HEK293T (cell line): ENCODE data around the gene SLC27A3.
A peak's percentile ranks its signal among the peaks of the same experiment; 100 is the strongest.

ENCODE experiments used
- CTCF ChIA-PET: fragments of 350-600 bp; formaldehyde crosslinking; extraction: SDS; loops from one replicate; lab custom pipeline; 2021; ENCODE audit warnings: antibody characterized with exemption, inconsistent platforms; lab: Yijun Ruan, JAX
- POLR2A ChIA-PET: fragments of 350-600 bp; formaldehyde crosslinking; extraction: SDS; loops from one replicate; lab custom pipeline; 2020; ENCODE audit warnings: antibody characterized with exemption, inconsistent platforms; lab: Yijun Ruan, JAX
- DNase-seq: peaks from one replicate; pipeline ENCODE4 v3.0.0; 2012; ENCODE audit warnings: mixed read lengths; ENCODE audit errors: extremely low spot score
- ARNT ChIP-seq: fragments of 450-650 bp; IDR thresholded peaks from 2 replicates; pipeline ENCODE4 v1.6.1; 2017; ENCODE audit warnings: mild to moderate bottlenecking
- BHLHE40 ChIP-seq: fragments of 450-650 bp; IDR thresholded peaks from 2 replicates; pipeline ENCODE4 v1.6.1; 2016; ENCODE audit warnings: mild to moderate bottlenecking, moderate library complexity, borderline replicate concordance
- CTBP1 ChIP-seq: fragments of 450-650 bp; IDR thresholded peaks from 2 replicates; pipeline ENCODE4 v1.6.1; 2016; ENCODE audit warnings: borderline replicate concordance
- ELF4 ChIP-seq: fragments of 450-650 bp; IDR thresholded peaks from 2 replicates; pipeline ENCODE4 v1.6.1; 2017; ENCODE audit warnings: antibody characterized with exemption
- FOXA1 ChIP-seq: fragments of 450-650 bp; IDR thresholded peaks from 2 replicates; pipeline ENCODE4 v1.6.1; 2016; ENCODE audit warnings: mild to moderate bottlenecking
- FOXM1 ChIP-seq: fragments of 450-650 bp; IDR thresholded peaks from 2 replicates; pipeline ENCODE4 v1.6.1; 2017; ENCODE audit warnings: mild to moderate bottlenecking, borderline replicate concordance
- HDGF ChIP-seq: fragments of 450-650 bp; IDR thresholded peaks from 2 replicates; pipeline ENCODE4 v1.6.1; 2017; ENCODE audit warnings: antibody characterized with exemption, borderline replicate concordance
- L3MBTL2 ChIP-seq: fragments of 450-650 bp; conservative IDR thresholded peaks from 2 replicates; pipeline ENCODE4 v1.6.1; 2016; ENCODE audit warnings: mild to moderate bottlenecking
- LEF1 ChIP-seq: fragments of 450-650 bp; IDR thresholded peaks from 2 replicates; pipeline ENCODE4 v1.6.1; 2017; ENCODE audit warnings: mild to moderate bottlenecking, borderline replicate concordance
- NFRKB ChIP-seq: fragments of 450-650 bp; IDR thresholded peaks from 2 replicates; pipeline ENCODE4 v1.6.1; 2016; ENCODE audit warnings: mild to moderate bottlenecking, moderate library complexity
- PKNOX1 ChIP-seq: fragments of 450-650 bp; IDR thresholded peaks from 2 replicates; pipeline ENCODE4 v1.6.1; 2016
- SP1 ChIP-seq: fragments of 450-650 bp; IDR thresholded peaks from 2 replicates; pipeline ENCODE4 v1.6.1; 2017
- SUZ12 ChIP-seq: fragments of 450-650 bp; IDR thresholded peaks from 2 replicates; pipeline ENCODE4 v1.6.1; 2016; ENCODE audit warnings: mild to moderate bottlenecking
- TARDBP ChIP-seq: fragments of 450-650 bp; IDR thresholded peaks from 2 replicates; pipeline ENCODE4 v1.6.1; 2016
- ZNF384 ChIP-seq: fragments of 450-650 bp; IDR thresholded peaks from 2 replicates; pipeline ENCODE4 v1.6.1; 2016

SLC27A3 gene

GRCh38 chr1:153795330-153795837, 20.2 kb downstream of the SLC27A3 start:
- ChIA-PET CTCF (interaction anchor here (0.5 kb wide), 1 partner anchor 82 kb away, joined by 5 read pairs; no protein-coding TSS in a partner anchor), POLR2A (interaction anchor here (1.1 kb wide), 1 partner anchor 12 kb away, joined by 3 read pairs; no protein-coding TSS in a partner anchor)
- TF ChIP-seq ZNF384 = no peak
- no peak for DNase-seq

GRCh38 chr1:153795934-153796785, 21.0 kb downstream of the SLC27A3 start:
- TF ChIP-seq SUZ12 (no peak), PKNOX1 (no peak), FOXA1 (no peak), HDGF (no peak), ZNF384 (no peak), SP1 (no peak), BHLHE40 (no peak), NFRKB (no peak), CTBP1 (no peak), L3MBTL2 (no peak), ELF4 (no peak)
- POLR2A ChIA-PET = interaction anchor here (1.0 to 2.6 kb wide), 6 partner anchors 12 to 194 kb away, joined by 3 to 10 read pairs (median 5); partner anchors contain the start of genes DENND4B, RAB13 and RPS27
- DNase-seq = no peak
- CTCF ChIA-PET = interaction anchor here (0.6 to 1.2 kb wide), 6 partner anchors 10 to 171 kb away, joined by 3 to 6 read pairs (median 4); partner anchors contain the start of genes CREB3L4 and DENND4B

GRCh38 chr1:153796786-153797659, 21.8 kb downstream of the SLC27A3 start:
- ChIA-PET POLR2A (interaction anchor here (0.6 to 2.7 kb wide), 9 partner anchors 13 to 193 kb away, joined by 3 to 12 read pairs (median 5); partner anchors contain the start of genes CREB3L4, DENND4B, RAB13 and RPS27), CTCF (interaction anchor here (0.6 to 3.0 kb wide), 9 partner anchors 9 to 252 kb away, joined by 3 to 16 read pairs (median 4); partner anchors contain the start of genes CREB3L4, DENND4B and RAB13)
- DNase-seq = peak; percentile 90
- TF ChIP-seq FOXM1 = no peak
- no peak for TF ChIP-seq ELF4
- TF ChIP-seq PKNOX1 = no peak

GRCh38 chr1:153798468-153798780, 23.2 kb downstream of the SLC27A3 start:
- ChIA-PET POLR2A (interaction anchor here (0.7 to 2.7 kb wide), 6 partner anchors 15 to 192 kb away, joined by 3 to 12 read pairs (median 7); partner anchors contain the start of genes CREB3L4, GATAD2B, JTB and RPS27), CTCF (interaction anchor here (1.7 to 3.0 kb wide), 2 partner anchors 10 to 188 kb away, joined by 4 to 16 read pairs; partner anchors contain the start of gene RAB13)
- peak; percentile 7 for DNase-seq
- TF ChIP-seq BHLHE40 (no peak), PKNOX1 (no peak), L3MBTL2 (no peak), NFRKB (no peak)

- DNase-seq = peak; percentile 5
- ChIA-PET CTCF (interaction anchor here (0.6 to 3.0 kb wide), 3 partner anchors 32 to 188 kb away, joined by 3 to 16 read pairs (median 3); partner anchors contain the start of gene RAB13), POLR2A (interaction anchor here (0.7 to 2.7 kb wide), 6 partner anchors 124 to 191 kb away, joined by 3 to 12 read pairs (median 5); partner anchors contain the start of genes CREB3L4, GATAD2B, JTB and RPS27)
- TF ChIP-seq NFRKB (no peak), FOXA1 (no peak), ZNF384 (no peak), TARDBP (no peak), L3MBTL2 (no peak), SUZ12 (no peak), ELF4 (no peak)
Observed at GRCh38 chr1:153799016-153799415, 23.8 kb downstream of the SLC27A3 start.

- DNase-seq = peak; percentile 6
- CTCF ChIA-PET = interaction anchor here (3.0 kb wide), 1 partner anchor 187 kb away, joined by 16 read pairs; the partner anchor contains the start of gene RAB13
- POLR2A ChIA-PET = interaction anchor here (0.9 to 2.7 kb wide), 4 partner anchors 167 to 191 kb away, joined by 4 to 12 read pairs (median 8); partner anchors contain the start of genes CREB3L4, JTB and RPS27
- TF ChIP-seq ARNT (no peak), TARDBP (no peak), LEF1 (no peak), FOXA1 (no peak)
Observed at GRCh38 chr1:153799566-153800465, 24.6 kb downstream of the SLC27A3 start.
